HG02943 (cell line): ENCODE results near the gene CUL9.

Experiments
- ATAC-seq: cut with Tn5 transposase; IDR thresholded peaks from one replicate; pipeline ENCODE4 v1.9.1; 2021; ENCODE audit warnings: mild to moderate bottlenecking, low read depth, moderate library complexity; ENCODE audit not compliant: unreplicated experiment

CUL9 gene

DNA sequence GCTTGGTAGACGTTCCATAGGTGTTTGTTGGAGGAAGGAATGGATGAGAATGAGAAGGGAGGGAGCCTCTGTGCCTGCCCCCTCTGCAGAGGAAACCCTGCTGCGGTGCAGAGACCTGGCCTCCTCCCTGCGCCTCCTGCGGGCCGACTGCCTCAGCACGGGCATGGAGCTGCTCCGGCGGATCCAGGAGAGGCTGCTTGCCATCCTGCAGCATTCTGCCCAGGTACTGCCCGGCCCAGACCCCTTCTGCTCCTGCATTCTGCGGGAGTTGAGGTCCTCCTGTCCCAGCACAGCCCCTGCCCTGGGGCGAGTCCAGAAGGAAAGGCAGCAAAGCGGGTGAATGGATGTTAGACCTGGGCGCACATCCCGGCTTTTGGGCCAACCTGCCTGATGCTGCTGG lies 41.2 kb downstream of the CUL9 start:
- ATAC-seq = no peak

DNA sequence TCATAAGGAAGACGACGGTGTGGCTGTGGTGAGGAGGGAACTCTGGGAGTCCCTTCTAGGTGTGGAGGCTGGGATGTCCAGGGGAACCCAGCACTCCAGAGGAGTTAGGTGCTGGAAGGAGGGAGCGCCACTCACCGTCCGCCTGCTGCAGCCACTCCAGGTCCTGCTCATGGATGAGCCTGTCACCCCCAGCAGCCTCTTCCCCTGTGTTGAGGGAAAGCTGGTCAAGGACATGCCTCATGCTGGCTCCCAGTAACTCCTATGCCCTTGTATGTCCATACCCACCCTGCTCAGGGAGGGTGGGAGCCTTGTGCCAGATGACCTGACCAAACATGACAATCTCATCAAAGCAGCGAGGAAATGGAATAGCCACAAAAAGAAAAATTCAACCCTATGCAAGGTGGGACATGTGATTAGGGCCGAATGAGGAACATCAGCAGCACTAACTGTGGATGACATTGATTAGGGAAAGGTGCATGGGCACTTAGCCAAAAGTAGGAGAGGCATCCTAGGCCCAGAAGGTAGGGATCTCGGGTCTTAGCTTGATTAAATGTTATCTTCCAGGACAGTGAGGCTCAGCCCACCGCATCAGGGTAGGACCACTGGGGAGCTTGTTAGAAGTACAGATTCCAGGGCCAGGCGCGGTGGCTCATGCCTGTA lies 44.3 kb downstream of the CUL9 start:
- no peak for ATAC-seq

DNA sequence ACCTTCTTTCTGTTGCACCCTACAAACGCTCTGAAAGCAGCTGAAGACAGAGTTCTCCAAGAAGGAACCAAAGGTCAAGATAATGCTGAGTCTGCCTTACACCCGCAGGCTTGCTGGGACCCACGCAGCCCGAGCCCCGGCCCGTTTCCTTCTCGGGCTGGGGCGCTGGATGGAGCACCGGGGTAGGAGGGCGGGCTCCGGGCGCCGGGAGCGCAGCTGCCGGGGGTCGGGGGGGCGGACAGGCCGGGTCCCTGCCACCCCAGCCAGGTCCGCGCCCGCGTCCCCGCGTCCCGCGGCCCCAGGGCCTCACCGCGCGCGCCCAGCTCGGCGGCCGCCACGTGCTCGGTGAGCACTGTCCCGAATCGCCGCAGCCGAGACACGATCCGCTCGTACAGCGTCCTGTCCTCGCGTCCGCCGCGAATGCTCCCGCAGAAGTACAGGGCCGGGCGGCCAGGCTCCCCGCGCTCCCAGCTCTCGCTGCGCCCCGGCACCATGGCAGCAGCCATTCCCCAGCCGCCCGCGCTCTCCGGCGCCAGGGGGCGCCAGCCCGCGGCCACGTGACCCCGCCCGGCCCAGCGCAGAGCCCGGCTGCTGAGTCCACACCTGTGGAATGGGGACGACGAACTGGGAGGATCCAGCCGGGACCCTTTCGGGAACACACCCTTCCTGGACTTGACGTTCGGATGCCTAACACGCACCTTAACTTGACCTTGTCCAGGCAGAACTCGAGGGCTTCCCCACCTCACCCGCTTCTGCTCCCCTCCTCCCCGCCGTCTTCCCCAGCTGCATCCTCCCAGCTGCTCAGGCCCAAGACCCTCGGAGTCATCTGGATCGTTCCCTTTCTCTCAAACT lies 47.2 kb downstream of the CUL9 start, which contains the start of gene DNPH1:
TSS of gene DNPH1 (minus strand) at position 531 of the 852 bp plus-strand sequence. CDS start at position 506, 25 bp downstream.
- ATAC-seq = no peak

DNA sequence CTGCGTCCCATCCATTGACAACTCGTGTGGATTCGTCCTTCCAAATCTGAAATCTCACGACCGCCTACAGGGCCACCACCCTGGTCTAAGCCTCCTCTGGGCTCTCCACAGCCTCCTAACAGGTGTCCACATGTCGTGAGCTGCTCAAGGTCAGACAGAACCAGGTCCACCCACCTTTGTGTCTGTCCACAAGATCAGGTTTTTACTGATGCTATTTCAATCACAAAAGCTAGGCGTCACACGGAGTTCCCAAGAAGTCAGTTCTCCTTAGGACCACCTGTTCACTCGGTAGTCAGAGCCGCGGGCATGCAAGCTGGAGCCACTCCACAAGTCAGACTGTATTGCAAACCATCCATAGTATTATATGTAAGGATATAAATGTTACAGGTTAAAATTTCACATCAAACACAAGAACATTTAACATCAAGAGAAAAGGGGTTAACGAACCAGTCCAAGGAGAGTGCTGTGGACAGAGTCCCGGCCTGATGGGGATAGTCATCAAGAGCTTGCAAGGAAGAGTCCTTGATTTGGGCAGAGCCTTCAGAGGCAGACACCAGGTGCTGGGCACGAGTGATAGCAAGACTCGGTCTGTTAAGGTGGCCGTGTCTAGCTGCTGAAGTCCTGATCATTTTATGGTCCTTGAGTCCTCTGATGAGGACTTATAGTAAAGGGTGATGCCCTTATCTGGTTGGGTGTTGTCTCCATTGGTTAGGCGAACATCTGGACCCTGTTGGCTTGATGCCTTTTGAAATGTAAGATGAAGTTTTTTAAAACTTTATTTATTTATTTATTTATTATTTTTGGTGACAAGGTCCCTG lies 48.0 kb downstream of the CUL9 start:
- no peak for ATAC-seq

DNA sequence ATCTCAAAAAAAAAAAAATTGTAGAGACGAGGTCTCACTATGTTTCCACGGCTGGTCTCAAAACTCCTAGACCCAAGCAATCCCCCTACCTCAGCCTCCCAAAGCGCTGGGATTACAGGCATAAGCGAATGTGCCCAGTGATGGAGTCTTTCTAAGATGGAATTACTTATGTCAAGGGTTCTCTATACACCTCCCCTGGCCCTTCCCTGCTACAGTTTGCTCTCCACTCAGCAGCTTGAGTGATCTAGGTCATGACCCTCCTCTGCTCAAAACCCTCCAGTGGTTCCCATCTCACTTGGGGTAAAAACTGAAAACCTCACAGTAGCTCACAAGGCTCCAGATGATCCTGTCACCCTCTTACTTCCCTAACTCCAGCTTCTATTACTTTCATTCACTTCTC lies 49.1 kb downstream of the CUL9 start:
- no peak for ATAC-seq

DNA sequence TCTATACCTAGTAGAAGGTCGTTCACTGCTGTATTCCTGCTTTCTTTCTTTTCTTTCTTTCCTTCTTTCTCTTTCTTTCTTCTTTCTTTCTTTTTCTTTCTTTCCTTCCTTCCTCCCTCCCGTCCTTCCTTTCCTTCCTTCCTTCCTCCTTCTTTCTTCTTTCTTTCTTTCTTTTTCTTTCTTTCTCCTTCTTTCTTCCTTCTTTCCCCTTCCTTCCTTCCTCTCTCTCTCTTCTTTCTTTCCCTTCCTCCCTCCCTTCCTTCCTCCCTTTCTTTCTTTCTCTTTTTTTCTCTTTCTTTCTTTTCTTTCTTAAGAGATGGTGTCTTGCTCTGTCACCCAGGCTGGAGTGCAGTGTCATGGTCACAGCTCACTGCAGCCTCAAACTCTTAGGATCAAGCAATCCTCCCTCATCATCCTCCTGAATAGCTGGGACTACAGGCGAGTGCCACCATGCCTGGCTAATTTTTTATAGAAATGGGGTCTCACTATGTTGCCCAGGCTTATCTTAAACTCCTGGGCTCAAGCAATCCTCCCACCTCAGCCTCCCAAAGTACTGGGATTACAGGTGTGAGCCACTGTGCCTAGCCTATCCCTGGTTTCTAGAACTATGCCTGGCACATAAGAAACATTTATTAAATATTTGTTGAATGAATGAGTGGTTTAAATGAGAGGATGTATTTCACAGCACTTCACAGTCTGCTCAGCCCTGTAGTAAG lies 49.9 kb downstream of the CUL9 start:
- no peak for ATAC-seq

DNA sequence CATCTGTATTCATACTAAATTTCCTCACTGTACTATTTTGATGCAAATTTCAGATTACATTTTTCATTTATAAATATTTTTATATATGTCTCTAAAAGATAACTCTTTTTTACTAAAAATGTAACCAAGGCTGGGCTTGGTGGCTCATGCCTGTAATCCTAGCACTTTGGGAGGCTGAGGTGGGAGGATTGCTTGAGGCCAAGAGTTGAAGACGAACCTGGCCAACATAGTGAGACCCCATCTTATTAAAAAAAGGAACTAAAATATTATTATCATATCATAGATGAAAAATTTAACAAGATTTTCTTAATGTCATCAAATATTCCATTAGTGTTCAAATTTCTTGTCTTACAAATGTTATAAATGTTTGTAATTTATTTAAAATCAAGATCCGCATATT lies 53.8 kb downstream of the CUL9 start:
- ATAC-seq = no peak

DNA sequence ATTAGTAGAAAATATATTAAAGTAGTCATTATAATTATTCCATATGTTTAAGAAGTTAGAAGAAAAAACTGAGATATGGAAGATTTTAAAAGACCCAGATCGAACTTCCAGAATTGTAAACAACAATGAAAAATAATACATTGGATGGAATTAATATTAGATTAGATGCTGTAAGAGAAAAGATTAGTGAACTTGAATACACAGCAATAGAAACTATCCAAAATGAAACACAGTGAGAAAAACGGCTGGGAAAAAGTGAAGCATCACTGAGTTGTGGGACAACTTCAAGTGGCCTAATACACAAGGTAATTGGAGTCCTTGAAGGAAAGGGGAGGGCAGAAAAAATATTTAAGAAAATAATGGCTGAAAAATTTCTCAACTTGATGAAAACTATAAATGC lies 57.1 kb downstream of the CUL9 start:
- no peak for ATAC-seq

DNA sequence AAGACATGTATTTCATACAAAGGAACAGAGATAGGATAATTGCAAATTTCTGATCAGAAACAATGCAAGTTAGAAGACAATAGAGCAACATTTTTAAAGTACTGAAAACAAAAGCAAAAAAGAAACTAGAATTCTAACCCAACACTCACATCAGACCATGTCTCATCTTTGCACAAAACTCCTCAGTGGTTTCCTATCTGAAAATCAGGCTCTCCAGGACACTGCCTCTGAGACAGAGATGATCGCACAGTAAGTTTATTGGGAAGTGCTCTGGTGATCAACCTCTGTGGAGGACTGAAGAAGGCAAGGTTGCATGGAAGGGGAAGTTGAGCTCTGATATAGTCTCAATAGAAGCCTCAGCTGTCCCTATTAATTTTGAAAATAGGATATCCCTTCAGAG lies 59.0 kb downstream of the CUL9 start:
- no peak for ATAC-seq

DNA sequence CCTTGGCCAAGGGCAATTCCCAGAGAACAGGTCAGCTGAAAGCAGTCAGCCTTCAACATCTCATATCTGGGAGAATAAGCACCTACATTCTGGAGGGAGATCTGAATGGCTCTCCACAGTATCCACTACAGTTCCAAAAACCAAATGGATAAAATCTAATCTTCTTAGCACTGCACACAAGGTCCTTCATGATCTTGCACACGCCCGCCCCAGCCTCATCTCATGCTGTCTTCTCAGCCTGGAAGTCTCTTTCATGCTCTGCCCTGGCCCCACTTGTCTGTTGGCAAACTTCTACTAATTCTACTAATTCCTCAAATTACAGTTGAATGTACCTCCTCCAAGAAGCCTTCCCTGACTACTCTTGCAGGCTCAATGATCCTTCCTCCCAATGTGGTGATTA lies 59.5 kb downstream of the CUL9 start:
- ATAC-seq = no peak

DNA sequence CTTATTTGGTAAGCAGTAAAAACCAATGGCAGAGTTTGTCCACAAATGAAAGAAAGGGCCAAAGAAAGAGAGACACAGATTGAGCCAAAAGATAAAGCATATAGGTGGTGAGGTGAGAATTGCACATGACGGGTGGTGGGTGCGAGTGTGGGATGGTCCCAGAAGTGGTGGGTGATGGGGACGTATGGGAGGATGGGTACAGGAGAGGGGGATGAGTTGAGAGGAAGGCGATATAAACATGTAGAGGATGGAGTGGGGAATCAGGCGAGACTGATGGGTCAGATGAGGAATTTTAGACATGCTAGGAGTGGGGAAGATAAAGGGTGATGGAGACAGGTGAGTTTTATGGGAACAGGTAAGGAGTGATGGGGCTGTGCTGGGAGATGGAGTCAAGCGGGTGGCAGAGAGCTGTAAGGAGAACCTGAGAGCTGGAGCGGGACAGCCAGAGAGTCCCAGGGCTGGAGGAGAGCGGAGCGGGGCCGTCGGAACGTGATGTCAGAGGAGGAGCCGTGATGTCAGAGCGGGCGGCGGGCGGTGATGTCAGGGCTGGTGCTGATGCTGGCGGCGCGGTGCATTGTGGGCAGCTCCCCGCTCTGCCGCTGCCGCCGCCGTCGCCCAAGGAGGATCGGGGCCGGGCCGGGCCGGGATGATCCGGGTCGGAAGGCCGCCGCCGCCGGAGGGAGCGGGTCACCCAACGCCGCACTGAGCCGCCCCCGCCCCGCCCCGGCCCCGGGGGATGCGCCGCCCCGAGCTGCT lies 61.1 kb downstream of the CUL9 start, which contains the start of gene TTBK1:
TSS of gene TTBK1 (plus strand) at position 574 of the 756 bp plus-strand sequence. CDS start 3,180 bp downstream, outside the sequence.
- ATAC-seq = no peak

DNA sequence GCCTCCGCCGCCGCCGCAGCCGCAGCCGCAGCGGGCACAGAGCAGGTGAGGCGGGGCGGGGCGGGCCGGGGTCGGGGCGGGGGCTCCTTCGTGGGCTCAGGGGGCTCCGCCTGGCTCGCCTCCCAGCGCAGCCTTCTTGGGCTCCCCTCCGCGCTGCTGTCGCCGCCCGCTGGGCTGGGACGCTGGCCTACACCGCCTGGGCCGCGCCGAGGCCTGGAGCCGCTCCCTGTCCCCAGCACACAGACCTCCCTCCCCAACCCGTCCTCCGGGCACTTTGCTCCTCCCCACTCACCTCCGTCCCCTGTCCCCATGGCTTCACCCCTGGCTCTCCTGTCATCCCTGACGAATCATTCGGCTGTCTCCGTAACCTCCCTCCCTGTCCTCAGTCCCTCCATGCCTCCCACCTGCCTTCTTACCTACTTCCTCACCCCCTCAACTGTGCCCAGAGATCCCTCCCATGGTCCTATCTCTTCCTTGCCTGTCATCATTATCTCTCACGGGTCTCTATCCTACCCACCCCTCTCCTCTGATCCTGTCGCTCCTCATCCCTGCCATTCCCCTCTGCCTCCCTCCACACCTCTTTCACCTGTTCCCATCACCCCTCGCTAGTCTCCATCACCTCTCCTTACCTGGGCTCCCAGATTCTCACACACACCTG lies 61.8 kb downstream of the CUL9 start:
- no peak for ATAC-seq

DNA sequence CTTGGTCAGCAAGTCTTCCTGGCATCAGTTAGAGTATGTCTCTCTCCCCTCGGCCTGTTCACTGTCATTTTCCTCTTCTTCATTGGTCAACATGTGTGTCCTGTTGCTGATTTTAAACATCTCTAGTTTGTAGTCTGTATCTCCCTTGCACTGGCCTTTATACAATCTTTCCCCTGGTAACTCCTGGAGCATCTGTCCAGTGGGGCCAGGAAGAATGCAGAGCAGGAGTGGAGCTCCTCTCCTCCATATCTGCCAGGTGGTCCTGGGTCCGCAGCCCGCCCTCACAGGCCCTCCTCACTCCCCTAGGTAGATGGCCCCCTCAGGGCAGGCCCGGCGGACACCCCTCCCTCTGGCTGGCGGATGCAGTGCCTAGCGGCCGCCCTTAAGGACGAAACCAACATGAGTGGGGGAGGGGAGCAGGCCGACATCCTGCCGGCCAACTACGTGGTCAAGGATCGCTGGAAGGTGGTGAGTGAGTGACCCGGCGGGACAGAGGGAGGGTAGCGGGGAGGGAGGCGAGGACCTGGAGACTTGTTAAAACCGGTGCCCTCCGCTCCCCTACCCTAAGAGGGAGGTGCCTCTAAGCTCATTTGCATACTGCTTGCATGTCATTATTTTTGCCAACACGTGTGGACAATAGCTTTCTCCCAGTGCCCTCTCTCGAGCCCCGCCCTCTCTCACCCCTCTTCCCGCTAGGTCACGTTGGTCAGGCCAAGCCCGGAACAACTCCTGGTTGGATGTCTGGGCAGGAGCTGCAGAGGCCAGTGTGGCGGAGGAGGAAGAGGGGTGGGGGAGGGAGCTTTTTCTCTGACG lies 64.5 kb downstream of the CUL9 start:
- peak; percentile 45 for ATAC-seq

DNA sequence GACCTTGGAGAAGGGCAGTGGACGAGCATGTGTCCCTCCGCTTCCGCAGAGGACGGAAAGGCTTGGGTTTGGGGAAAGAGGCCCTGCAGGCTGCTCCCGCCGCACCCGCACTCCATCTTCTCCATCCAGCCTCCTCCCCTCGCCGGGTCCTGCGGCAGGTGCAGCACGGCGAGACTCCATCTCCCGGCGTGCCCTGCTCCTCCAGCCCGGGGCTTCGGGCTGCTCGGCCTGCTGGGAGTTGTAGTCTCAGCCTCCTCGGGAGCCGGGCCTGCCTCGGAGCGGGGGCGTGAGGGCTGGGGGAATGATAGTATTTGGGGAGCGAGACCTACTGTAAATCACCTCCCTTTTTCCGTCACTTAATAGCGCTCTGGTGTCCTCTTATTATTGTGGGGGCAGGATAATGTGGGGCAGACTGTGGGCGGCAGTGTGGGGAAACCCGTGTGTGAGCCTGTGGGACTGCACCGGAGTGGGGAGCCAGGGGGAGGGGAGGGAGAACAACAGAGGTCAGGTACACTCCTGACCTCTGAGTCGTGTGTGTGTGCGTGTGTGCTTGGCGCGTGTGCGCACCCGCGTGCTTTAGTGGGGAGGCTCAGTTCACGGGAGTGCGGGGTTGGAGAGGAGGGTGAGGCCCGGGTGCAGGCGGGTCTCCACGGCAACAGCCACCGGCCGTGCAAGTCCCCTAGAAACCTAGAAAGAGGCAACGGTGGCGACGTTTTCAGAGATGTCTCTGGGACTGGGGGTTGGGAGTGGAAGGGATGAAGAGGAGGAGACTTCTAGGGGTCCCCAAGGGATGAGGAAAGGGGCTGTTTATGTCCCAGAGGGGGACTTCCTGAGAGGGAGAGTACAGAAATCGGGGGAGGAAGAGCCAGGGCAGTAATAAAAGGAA lies 65.4 kb downstream of the CUL9 start:
- peak; percentile 75 for ATAC-seq

DNA sequence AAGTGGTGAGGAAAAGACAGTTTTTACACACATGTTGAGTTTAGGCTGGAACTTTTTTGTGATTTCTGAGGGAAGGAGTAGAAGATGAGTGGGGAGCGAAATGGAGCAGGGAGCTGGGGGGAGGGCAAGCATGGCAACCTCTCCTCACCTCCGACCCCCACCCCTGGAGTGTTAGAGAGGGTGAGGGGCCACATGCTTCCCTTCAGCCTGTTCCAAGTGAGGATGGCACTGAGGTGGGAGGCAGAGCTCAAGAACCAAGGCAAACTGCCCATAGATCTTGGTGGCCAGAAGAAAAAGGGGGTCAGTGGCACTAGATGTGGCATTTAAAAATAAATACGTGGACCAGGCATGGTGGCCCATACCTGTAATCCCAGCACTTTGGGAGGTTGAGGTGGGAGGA lies 66.1 kb downstream of the CUL9 start:
- ATAC-seq = no peak

DNA sequence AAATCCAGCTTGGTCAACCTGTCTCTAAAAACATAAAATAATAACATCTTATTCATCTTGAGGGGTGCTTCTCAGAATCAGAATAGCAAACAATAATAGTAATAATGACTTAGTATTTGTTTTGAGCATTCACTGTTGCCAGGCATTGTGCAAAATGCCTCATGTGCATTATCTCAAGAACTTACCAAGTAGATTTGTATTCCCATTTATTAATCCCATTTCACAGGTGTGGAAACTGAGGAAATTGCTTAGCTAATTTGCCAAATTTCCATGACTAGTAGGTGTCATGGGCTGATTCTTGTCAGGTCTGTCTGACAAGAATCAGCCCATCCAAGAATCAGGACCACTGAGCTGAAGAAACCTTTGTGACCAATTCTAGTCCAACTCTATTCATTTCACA lies 66.8 kb downstream of the CUL9 start:
- no peak for ATAC-seq

DNA sequence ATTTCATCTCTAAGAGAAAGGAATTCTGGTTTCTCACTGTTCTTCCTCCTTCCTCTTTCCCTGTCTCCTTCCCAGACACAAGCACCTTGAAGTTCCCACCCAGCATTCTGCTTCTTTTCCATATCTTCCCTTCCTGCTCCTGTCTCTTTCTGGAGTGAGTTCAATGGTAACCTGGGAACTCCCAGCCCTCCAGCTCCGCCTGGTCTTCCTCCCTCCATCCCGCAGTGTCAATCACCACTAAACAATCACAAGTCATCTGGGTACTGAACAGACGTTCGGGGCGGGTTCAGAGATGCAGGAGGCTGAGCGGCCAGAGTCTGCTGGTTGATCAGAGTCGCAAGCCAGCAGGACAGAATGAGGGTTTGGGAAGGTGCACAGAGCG lies 69.0 kb downstream of the CUL9 start:
- ATAC-seq = no peak
